ENCODE measurements around the gene SCN5A. TPM values are rescaled to one million over a fixed set of nuclear protein-coding genes. Genes with fewer than 3 reads are reported as not detected.

The SCN5A gene
- total and polyA plus RNA-seq, 2 of the 13 experiments (the other 11 are each of a cell fraction or from before 2014, with no cell fraction given): 0.22 TPM; not detected in 1

GRCh38 chr3:38638354-38638753, 11.1 kb downstream of the SCN5A start (continued):
- no peak for TF ChIP-seq ZNF574 (CRISPR knock-in tag; IDR thresholded peaks at IDR 0.05)
- no peak for TF ChIP-seq TP53 (CRISPR knock-in tag; conservative IDR thresholded peaks at IDR 0.05)
- TF ChIP-seq SP4 (CRISPR knock-in tag; IDR thresholded peaks at IDR 0.05): no peak

- ChIA-PET POLR2A (no interaction called here), CTCF (ENCODE audit: low intra/inter-chr PET ratio, low total read pairs) (no interaction called here)
- TF ChIP-seq MAFG (CRISPR knock-in tag; IDR thresholded peaks at IDR 0.05) (no peak), TSC22D2 (CRISPR knock-in tag; IDR thresholded peaks at IDR 0.05; ENCODE audit: borderline replicate concordance) (no peak), ARHGAP35 (CRISPR knock-in tag; IDR thresholded peaks at IDR 0.05; ENCODE audit: borderline replicate concordance) (no peak), ZBTB21 (CRISPR knock-in tag; IDR thresholded peaks at IDR 0.05) (no peak), IRF1 (CRISPR knock-in tag; IDR thresholded peaks at IDR 0.05; ENCODE audit: low read depth) (no peak), ZNF749 (CRISPR knock-in tag; IDR thresholded peaks at IDR 0.05; ENCODE audit: borderline replicate concordance) (no peak), MAFK (conservative IDR thresholded peaks at IDR 0.05 in 1 of 2, IDR thresholded peaks at IDR 0.05 in 1 of 2; ENCODE audit: low read length in 2 of 2) (no peak), REXO4 (CRISPR knock-in tag; IDR thresholded peaks at IDR 0.05; ENCODE audit: borderline replicate concordance) (no peak), ZBTB4 (CRISPR knock-in tag; IDR thresholded peaks at IDR 0.05; ENCODE audit: borderline replicate concordance) (no peak), MEIS2 (CRISPR knock-in tag; IDR thresholded peaks at IDR 0.05) (no peak)
- TF ChIP-seq, protein P1, sequence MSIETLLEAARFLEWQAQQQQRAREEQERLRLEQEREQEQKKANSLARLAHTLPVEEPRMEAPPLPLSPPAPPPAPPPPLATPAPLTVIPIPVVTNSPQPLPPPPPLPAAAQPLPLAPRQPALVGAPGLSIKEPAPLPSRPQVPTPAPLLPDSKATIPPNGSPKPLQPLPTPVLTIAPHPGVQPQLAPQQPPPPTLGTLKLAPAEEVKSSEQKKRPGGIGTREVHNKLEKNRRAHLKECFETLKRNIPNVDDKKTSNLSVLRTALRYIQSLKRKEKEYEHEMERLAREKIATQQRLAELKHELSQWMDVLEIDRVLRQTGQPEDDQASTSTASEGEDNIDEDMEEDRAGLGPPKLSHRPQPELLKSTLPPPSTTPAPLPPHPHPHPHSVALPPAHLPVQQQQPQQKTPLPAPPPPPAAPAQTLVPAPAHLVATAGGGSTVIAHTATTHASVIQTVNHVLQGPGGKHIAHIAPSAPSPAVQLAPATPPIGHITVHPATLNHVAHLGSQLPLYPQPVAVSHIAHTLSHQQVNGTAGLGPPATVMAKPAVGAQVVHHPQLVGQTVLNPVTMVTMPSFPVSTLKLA (IDR thresholded peaks at IDR 0.05): no peak
- WGBS (ENCODE audit: low lambda C conversion rate): 0% methylated on average over 5 of the region's 5 CpGs
- no peak overlapping the region for H3K9ac ChIP-seq (ENCODE audit: insufficient read depth, low read depth, low read length)
- H3K4me3 ChIP-seq (replicated peaks in 1 of 3; ENCODE audit: insufficient read depth in 1 of 3, low read depth in 2 of 3, low read length in 3 of 3): no peak overlapping the region
- H3K4me2 ChIP-seq (ENCODE audit: low read depth, low read length): no peak overlapping the region
- no peaks in the 10 kb centered on the region for H3K79me2 ChIP-seq (ENCODE audit: insufficient read depth, low read length)
- FAIRE-seq: no peak
- H4K20me1 ChIP-seq (ENCODE audit: insufficient read depth, low read length): no peaks in the 10 kb centered on the region
- H3K9me3 ChIP-seq (ENCODE audit: low read length): no peaks in the 10 kb centered on the region
- in situ Hi-C loops (cut with HindIII; ENCODE audit: extremely low pct_ligation_motif_present, low pct_unique_long_range_greater_than_20kb) (no loop called here), intact Hi-C loops (cut with micrococcal nuclease; ENCODE audit: unreplicated experiment) (no loop called here)
- no TSS peak for BruUV-seq (replicated peaks)
- ATAC-seq: no peak
- DNase-seq (ENCODE audit: low spot score): no peak
- no peaks in the 10 kb centered on the region for H3K36me3 ChIP-seq (replicated peaks in 1 of 2; ENCODE audit: control insufficient read depth in 1 of 2, insufficient read depth in 2 of 2, low read length in 2 of 2)
- peaks cover 10 to 71% of the 10 kb centered on the region in 2 experiments; a peak in 4 of 5 replicates for H3K27me3 ChIP-seq (ENCODE audit: control insufficient read depth in 1 of 2, insufficient read depth in 2 of 2, low read length in 2 of 2)
- H3K27ac ChIP-seq (ENCODE audit: extremely low read length, insufficient read depth, low read length): no peak overlapping the region
- peaks cover 10% of the 10 kb centered on the region; the same call in 1 of the 2 replicates for H3K4me1 ChIP-seq (ENCODE audit: insufficient read depth, low read length)
- H2AFZ ChIP-seq (ENCODE audit: low read length): no peak overlapping the region
Measured at GRCh38 chr3:38637906-38638305, 11.6 kb downstream of the SCN5A start.
